Common myeloid progenitor, CD34-positive (primary cell): ENCODE data around the gene ABCB7.
"Not testable (repeated sequence)": the region's sequence is repeated elsewhere in the genome, so short reads cannot be mapped to it uniquely, and the experiment has no call there.

Source experiments
- CTCF ChIA-PET: fragments of 350-600 bp; sonication (Branson Sonifier 250); formaldehyde crosslinking; loops from one replicate; lab custom pipeline; 2021; ENCODE audit warnings: antibody characterized with exemption; lab: Charles Lee
- POLR2A ChIA-PET: fragments of 350-600 bp; sonication (Branson Sonifier 250); formaldehyde crosslinking; loops from one replicate; lab custom pipeline; 2021; ENCODE audit warnings: antibody characterized with exemption; lab: Charles Lee
- DNase-seq, 3 donors: peaks; one replicate each; pipeline versions ENCODE4 v3.0.0 to v3.0.0-alpha.2; 2013
- H3K27ac ChIP-seq, 2 experiments: 1 replicate in 1 of 2; 2 replicates in 1 of 2; pipeline ENCODE4 v1.7.0; 2013; ENCODE audit warnings: inconsistent platforms in 2 of 2, low read length in 2 of 2, mild to moderate bottlenecking in 2 of 2, low read depth in 1 of 2, moderate library complexity in 1 of 2; ENCODE audit not compliant: severe bottlenecking in 2 of 2, insufficient read depth in 1 of 2, poor library complexity in 1 of 2
- H3K27me3 ChIP-seq, 5 experiments: replicated peaks in 2 of 5; 1 replicate in 3 of 5; 2 replicates in 2 of 5; pipeline versions ENCODE4 v1.6.1 to v1.7.0; 2013; ENCODE audit warnings: low read length in 4 of 5, mild to moderate bottlenecking in 2 of 5, moderate library complexity in 2 of 5, inconsistent platforms in 1 of 5; ENCODE audit not compliant: insufficient read depth in 5 of 5, control insufficient read depth in 4 of 5
- H3K36me3 ChIP-seq, 4 experiments: 1 replicate in 2 of 4; 2 replicates in 2 of 4; pipeline versions ENCODE4 v1.6.1 to v1.7.0; 2013; ENCODE audit warnings: low read length in 3 of 4, control low read depth in 1 of 4, mild to moderate bottlenecking in 1 of 4; ENCODE audit not compliant: control insufficient read depth in 4 of 4, insufficient read depth in 4 of 4
- H3K4me1 ChIP-seq, 4 experiments: 1 replicate in 3 of 4; 2 replicates in 1 of 4; pipeline versions ENCODE4 v1.6.1 to v1.7.1; 2013; ENCODE audit warnings: low read length in 3 of 4, mild to moderate bottlenecking in 3 of 4, control low read depth in 1 of 4, inconsistent platforms in 1 of 4, moderate library complexity in 1 of 4; ENCODE audit not compliant: control insufficient read depth in 4 of 4, insufficient read depth in 4 of 4; ENCODE audit errors: control extremely low read depth in 1 of 4
- H3K4me3 ChIP-seq, 7 experiments: 1 replicate in 4 of 7; 2 replicates in 3 of 7; pipeline versions ENCODE4 v1.5.1 to v1.7.0; 2013; ENCODE audit warnings: mild to moderate bottlenecking in 7 of 7, low read length in 6 of 7, moderate library complexity in 6 of 7, inconsistent platforms in 2 of 7, low read depth in 2 of 7, control low read depth in 1 of 7; ENCODE audit not compliant: insufficient read depth in 4 of 7, control insufficient read depth in 1 of 7; ENCODE audit errors: extremely low read depth in 1 of 7
- H3K9me3 ChIP-seq, 5 experiments: 1 replicate in 4 of 5; 2 replicates in 1 of 5; pipeline versions ENCODE4 v1.6.1 to v1.7.1; 2013; ENCODE audit warnings: low read length in 4 of 5, mild to moderate bottlenecking in 2 of 5, inconsistent platforms in 1 of 5, low read depth in 1 of 5, moderate library complexity in 1 of 5; ENCODE audit not compliant: control insufficient read depth in 4 of 5, insufficient read depth in 2 of 5; ENCODE audit errors: control extremely low read depth in 1 of 5
- WGBS: methylation state at CpG from one replicate; pipeline ENCODE4 v1.1.5; 2013; ENCODE audit not compliant: insufficient coverage; 5-methylcytosine and 5-hydroxymethylcytosine counted together

Gene ABCB7

GRCh38 chrX:75129069-75129468, 27.0 kb downstream of the ABCB7 start:
- no CpG with 5 or more reads among the region's 4 CpGs for WGBS
- H3K4me3 ChIP-seq, H3K27me3 ChIP-seq, H3K27ac ChIP-seq, DNase-seq, CTCF ChIA-PET, H3K36me3 ChIP-seq, H3K9me3 ChIP-seq, H3K4me1 ChIP-seq, POLR2A ChIA-PET: not testable (repeated sequence)

GRCh38 chrX:75118296-75118695, 37.8 kb downstream of the ABCB7 start:
- CTCF ChIA-PET: no interaction called here
- no peak overlapping the region for H3K27ac ChIP-seq
- no peaks in the 10 kb centered on the region for H3K9me3 ChIP-seq
- no peak for DNase-seq
- H3K4me1 ChIP-seq: no peaks in the 10 kb centered on the region
- no peaks in the 10 kb centered on the region for H3K27me3 ChIP-seq
- no peaks in the 10 kb centered on the region for H3K36me3 ChIP-seq
- POLR2A ChIA-PET: no interaction called here
- WGBS: no CpG with 5 or more reads among the region's 2 CpGs
- H3K4me3 ChIP-seq: no peak overlapping the region

GRCh38 chrX:75115707-75116413, 40.2 kb downstream of the ABCB7 start:
- WGBS: 74% methylated on average over 4 of the region's 5 CpGs
- Histone ChIP-seq H3K36me3 (no peaks in the 10 kb centered on the region), H3K27ac (no peak overlapping the region), H3K27me3 (no peaks in the 10 kb centered on the region), H3K4me3 (no peak overlapping the region), H3K4me1 (no peaks in the 10 kb centered on the region), H3K9me3 (no peaks in the 10 kb centered on the region)
- DNase-seq: no peak
- ChIA-PET POLR2A (no interaction called here), CTCF (no interaction called here)

- H3K4me3 ChIP-seq: no peak overlapping the region
- no peaks in the 10 kb centered on the region for H3K27me3 ChIP-seq
- ChIA-PET CTCF (no interaction called here), POLR2A (no interaction called here)
- 96% methylated on average over 3 of the region's 3 CpGs for WGBS
- no peak overlapping the region for H3K27ac ChIP-seq
- H3K9me3 ChIP-seq: no peaks in the 10 kb centered on the region
- no peaks in the 10 kb centered on the region for H3K36me3 ChIP-seq
- no peaks in the 10 kb centered on the region for H3K4me1 ChIP-seq
- no peak for DNase-seq
Measured at GRCh38 chrX:75114638-75115037, 41.4 kb downstream of the ABCB7 start.

- Histone ChIP-seq H3K27me3 (no peaks in the 10 kb centered on the region), H3K9me3 (no peaks in the 10 kb centered on the region), H3K4me1 (no peaks in the 10 kb centered on the region), H3K4me3 (no peak overlapping the region), H3K36me3 (no peaks in the 10 kb centered on the region), H3K27ac (no peak overlapping the region)
- DNase-seq: no peak
- WGBS: no CpG with 5 or more reads among the region's 1 CpG
- POLR2A ChIA-PET: no interaction called here
- CTCF ChIA-PET: no interaction called here
Measured at GRCh38 chrX:75113664-75114063, 42.4 kb downstream of the ABCB7 start.

- ChIA-PET CTCF (no interaction called here), POLR2A (no interaction called here)
- H3K27ac ChIP-seq: no peak overlapping the region
Measured at GRCh38 chrX:75107863-75108509, 48.1 kb downstream of the ABCB7 start.

GRCh38 chrX:75106772-75107171, 49.3 kb downstream of the ABCB7 start:
- Histone ChIP-seq H3K9me3 (no peaks in the 10 kb centered on the region), H3K27me3 (peaks cover 0 to 3% (median 0%) of the 10 kb centered on the region in 5 experiments), H3K4me3 (no peak overlapping the region), H3K36me3 (peaks cover 0 to 6% (median 4%) of the 10 kb centered on the region in 4 experiments), H3K27ac (no peak overlapping the region), H3K4me1 (no peaks in the 10 kb centered on the region)
- POLR2A ChIA-PET: no interaction called here
- CTCF ChIA-PET: no interaction called here
- no peak for DNase-seq
- WGBS: 84% methylated on average over 5 of the region's 10 CpGs

More at GRCh38 chrX:75107863-75108509, 48.1 kb downstream of the ABCB7 start:
- no peak overlapping the region for H3K4me3 ChIP-seq
- no peaks in the 10 kb centered on the region for H3K4me1 ChIP-seq
- peaks cover 0 to 3% (median 0%) of the 10 kb centered on the region in 5 experiments for H3K27me3 ChIP-seq
- no peaks in the 10 kb centered on the region for H3K9me3 ChIP-seq
- peaks cover 0 to 6% (median 4%) of the 10 kb centered on the region in 4 experiments for H3K36me3 ChIP-seq
- DNase-seq: no peak
- 75% methylated on average over 3 of the region's 6 CpGs for WGBS
